ENCODE data around the gene ELMOD3. TPM values are rescaled to one million over a fixed set of nuclear protein-coding genes. Genes with fewer than 3 reads are reported as not detected.

ELMOD3 gene
- total RNA-seq, 4 donors from 2014 or later: 13.3 to 37.8 (median 32.8) TPM

GRCh38 chr2:85429213-85429923 lies 74.8 kb downstream of the ELMOD3 start:
- no peaks in the 10 kb centered on the region for H3K9me3 ChIP-seq
- intact Hi-C loops (cut with DNase I; ENCODE audit: low total_unique reads): no loop called here
- WGBS, 2 donors (ENCODE audit: low coverage in 1 of 2): 83 to 86% methylated on average over 1 to 12 of the region's 12 CpGs
- in situ Hi-C loops (cut with MboI; ENCODE audit: low pct_ligation_motif_present in 1 of 4, low pct_unique_long_range_greater_than_20kb in 1 of 4, low sequenced_read_pairs in 3 of 4): no loop called here
- no peak for DNase-seq
- no peaks in the 10 kb centered on the region for H3K27me3 ChIP-seq
- TF ChIP-seq POLR2A (IDR thresholded peaks at IDR 0.05): no peak
- TF ChIP-seq POLR2AphosphoS5 (IDR thresholded peaks at IDR 0.05): no peak
- TF ChIP-seq EP300 (IDR thresholded peaks at IDR 0.05; ENCODE audit: low read depth): no peak
- no peak for TF ChIP-seq CTCF (IDR thresholded peaks at IDR 0.05)
- H3K4me3 ChIP-seq: no peak overlapping the region
- H3K36me3 ChIP-seq: no peaks in the 10 kb centered on the region
- H3K27ac ChIP-seq: no peak overlapping the region
- peaks cover 10 to 22% (median 15%) of the 10 kb centered on the region in 4 donors for H3K4me1 ChIP-seq

- Histone ChIP-seq H3K27me3 (no peaks in the 10 kb centered on the region), H3K4me3 (no peak overlapping the region), H3K4me1 (peaks cover 10 to 24% (median 20%) of the 10 kb centered on the region in 4 donors), H3K9me3 (no peaks in the 10 kb centered on the region), H3K36me3 (no peaks in the 10 kb centered on the region), H3K27ac (no peak overlapping the region)
- intact Hi-C loops (cut with DNase I; ENCODE audit: low total_unique reads) (no loop called here), in situ Hi-C loops (cut with MboI; ENCODE audit: low pct_ligation_motif_present in 1 of 4, low pct_unique_long_range_greater_than_20kb in 1 of 4, low sequenced_read_pairs in 3 of 4) (no loop called here)
- WGBS, 2 donors (ENCODE audit: low coverage in 1 of 2): 100% methylated on average over 2 of the region's 2 CpGs; no CpG with 5 or more reads in 1 of the 2 donors
- TF ChIP-seq CTCF (IDR thresholded peaks at IDR 0.05): no peak
- no peak for TF ChIP-seq POLR2AphosphoS5 (IDR thresholded peaks at IDR 0.05)
- TF ChIP-seq POLR2A (IDR thresholded peaks at IDR 0.05): no peak
- no peak for TF ChIP-seq EP300 (IDR thresholded peaks at IDR 0.05; ENCODE audit: low read depth)
- no peak for DNase-seq
These were observed 75.3 kb downstream of the ELMOD3 start for GRCh38 chr2:85429924-85430289.

- in situ Hi-C loops (cut with MboI; ENCODE audit: low pct_ligation_motif_present in 1 of 4, low pct_unique_long_range_greater_than_20kb in 1 of 4, low sequenced_read_pairs in 3 of 4): no loop called here
- WGBS, 2 donors (ENCODE audit: low coverage in 1 of 2): 71% methylated on average over 16 of the region's 16 CpGs; no CpG with 5 or more reads in 1 of the 2 donors
- intact Hi-C loops (cut with DNase I; ENCODE audit: low total_unique reads): no loop called here
- Histone ChIP-seq H3K27me3 (no peaks in the 10 kb centered on the region), H3K36me3 (no peaks in the 10 kb centered on the region), H3K4me1 (peaks cover 10 to 24% (median 20%) of the 10 kb centered on the region in 4 donors), H3K9me3 (no peaks in the 10 kb centered on the region), H3K27ac (no peak overlapping the region), H3K4me3 (no peak overlapping the region)
- TF ChIP-seq CTCF (IDR thresholded peaks at IDR 0.05) (no peak), EP300 (IDR thresholded peaks at IDR 0.05; ENCODE audit: low read depth) (no peak), POLR2AphosphoS5 (IDR thresholded peaks at IDR 0.05) (no peak), POLR2A (IDR thresholded peaks at IDR 0.05) (no peak)
- DNase-seq: no peak
These were observed 76.4 kb downstream of the ELMOD3 start for GRCh38 chr2:85430752-85431569.

GRCh38 chr2:85431570-85432205 lies 77.1 kb downstream of the ELMOD3 start:
- in situ Hi-C loops (cut with MboI; ENCODE audit: low pct_ligation_motif_present in 1 of 4, low pct_unique_long_range_greater_than_20kb in 1 of 4, low sequenced_read_pairs in 3 of 4): no loop called here
- TF ChIP-seq CTCF (IDR thresholded peaks at IDR 0.05): no peak
- no peak for TF ChIP-seq EP300 (IDR thresholded peaks at IDR 0.05; ENCODE audit: low read depth)
- TF ChIP-seq POLR2AphosphoS5 (IDR thresholded peaks at IDR 0.05): no peak
- no peak for TF ChIP-seq POLR2A (IDR thresholded peaks at IDR 0.05)
- H3K27ac ChIP-seq: no peak overlapping the region
- no peaks in the 10 kb centered on the region for H3K36me3 ChIP-seq
- no peak for DNase-seq
- H3K4me1 ChIP-seq: peaks cover 12 to 26% (median 22%) of the 10 kb centered on the region in 4 donors
- H3K9me3 ChIP-seq: no peaks in the 10 kb centered on the region
- 91 to 100% methylated on average over 1 to 10 of the region's 10 CpGs for WGBS, 2 donors (ENCODE audit: low coverage in 1 of 2)
- H3K4me3 ChIP-seq: no peak overlapping the region
- intact Hi-C loops (cut with DNase I; ENCODE audit: low total_unique reads): no loop called here
- H3K27me3 ChIP-seq: no peaks in the 10 kb centered on the region
